Subcutaneous adipose tissue (tissue), 4 donors: Measurements from ENCODE around the gene ZC3H13. TPM values are rescaled to one million over a fixed set of nuclear protein-coding genes. Genes with fewer than 3 reads are reported as not detected.

Source experiments
- CTCF ChIP-seq: fragments of 450-650 bp; IDR thresholded peaks from one replicate; pipeline ENCODE4 v1.5.1; 2016; ENCODE audit warnings: low read depth, mild to moderate bottlenecking, control low read depth, antibody characterized with exemption, moderate library complexity
- total RNA-seq, 4 donors: library from RNA; depleted of rRNA; stranded (reverse); fragments of >200 nt; gene quantifications; one replicate each; pipeline ENCODE4 v1.1.0, GENCODE V29; 2016

ZC3H13 gene
- 10 to 100 TPM; 24.6 to 58.9 (median 28.9) TPM for total RNA-seq

GRCh38 chr13:46052319-46053161 is at the start of gene ZC3H13:
ZC3H13 (minus strand) TSS chr13:46052746; CDS start chr13:46045507, 7,239 bp downstream.
- TF ChIP-seq CTCF = no peak

GRCh38 chr13:46102255-46102605 is 49.7 kb upstream of the ZC3H13 start:
- TF ChIP-seq CTCF = no peak

- no peak for TF ChIP-seq CTCF
Observed at GRCh38 chr13:46101484-46102254, 49.1 kb upstream of the ZC3H13 start.

- no peak for TF ChIP-seq CTCF
Observed at GRCh38 chr13:46101002-46101401, 48.5 kb upstream of the ZC3H13 start.

- TF ChIP-seq CTCF = no peak
Observed at GRCh38 chr13:46100191-46100815, 47.8 kb upstream of the ZC3H13 start.

- TF ChIP-seq CTCF = no peak
Observed at GRCh38 chr13:46097663-46098062, 45.1 kb upstream of the ZC3H13 start.

GRCh38 chr13:46097015-46097414 is 44.5 kb upstream of the ZC3H13 start:
- no peak for TF ChIP-seq CTCF
